TTC549 (cell line): Measurements from ENCODE around the gene SLCO2A1.

Experiments
- FAIRE-seq: peaks from 2 replicates; lab custom pipeline; 2012; peaks lifted over from hg19 to GRCh38; lab: Jason Lieb, UNC

SLCO2A1 gene

DNA sequence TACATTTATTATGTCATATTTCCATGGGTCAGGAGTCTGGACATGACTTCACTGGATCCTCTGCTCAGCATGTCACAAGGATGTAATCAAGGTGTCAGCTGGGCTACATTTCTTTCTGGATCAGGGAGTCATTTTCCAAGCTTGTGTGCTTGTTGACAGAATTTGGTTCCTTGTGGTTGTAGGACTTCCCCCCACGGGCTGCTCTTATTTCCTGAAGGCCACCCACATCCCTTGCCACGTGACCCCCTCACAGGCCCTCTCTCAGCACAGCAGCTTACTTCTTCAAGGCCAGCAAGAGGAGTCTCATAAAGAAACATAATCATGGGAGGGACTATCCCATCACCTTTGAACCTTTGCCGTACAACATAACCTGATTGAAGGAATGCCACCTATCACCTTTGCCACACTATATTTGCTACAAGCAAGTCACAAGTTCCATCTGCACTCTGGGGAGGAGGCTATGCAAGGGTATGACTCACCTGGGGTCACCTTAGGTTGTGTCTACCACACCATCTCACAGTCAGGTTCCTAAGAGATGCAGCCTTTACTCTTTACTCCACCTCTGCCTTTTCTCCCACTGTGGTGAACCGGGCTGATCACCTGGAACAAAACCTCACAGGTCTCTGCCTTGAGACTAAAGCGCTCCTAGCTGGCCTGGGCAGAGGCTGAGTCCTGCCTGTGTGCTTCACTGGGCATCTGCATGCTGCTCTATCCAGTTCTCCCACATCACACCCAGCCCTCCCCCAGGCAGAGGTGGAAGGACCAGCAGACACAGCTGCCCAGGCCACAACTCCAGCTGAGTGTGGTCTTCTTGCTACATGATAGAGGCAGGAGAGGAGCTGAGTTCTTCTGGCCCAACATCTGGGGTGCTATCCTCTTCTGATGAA is 147.5 kb downstream of the SLCO2A1 start:
- no peak for FAIRE-seq

- FAIRE-seq: no peak
Observed at GRCh38 chr3:133881492-133881891, 148.2 kb downstream of the SLCO2A1 start.

DNA sequence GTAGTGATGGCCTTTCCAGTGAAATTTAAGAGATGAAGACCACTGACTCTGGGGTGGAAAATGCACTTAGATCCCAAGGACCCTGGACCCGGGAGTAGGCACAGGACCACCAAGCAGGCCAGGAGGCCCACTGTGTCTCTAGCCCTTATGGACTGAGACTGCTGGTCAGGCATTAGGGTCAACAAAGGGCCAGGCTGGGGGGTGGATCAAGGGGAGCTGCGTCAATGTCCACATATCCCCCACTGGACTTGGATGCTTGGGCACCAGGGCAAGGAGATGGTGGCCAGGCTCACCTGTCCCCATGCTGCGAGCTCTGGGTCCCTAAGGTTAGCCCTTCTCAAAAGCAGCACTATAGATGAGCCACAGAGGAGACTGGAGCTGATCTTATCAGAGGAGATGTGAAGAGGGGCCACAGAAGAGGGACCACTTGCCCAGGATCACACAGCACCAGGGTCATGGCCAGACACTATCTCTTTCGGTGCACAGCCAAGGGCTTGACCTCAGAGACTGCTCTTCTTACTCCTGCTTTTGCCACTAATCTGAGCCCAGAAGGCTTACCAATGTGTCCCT is 148.8 kb downstream of the SLCO2A1 start:
- FAIRE-seq: no peak

- FAIRE-seq: no peak
Observed at GRCh38 chr3:133880287-133880686, 149.4 kb downstream of the SLCO2A1 start.

- no peak for FAIRE-seq
Observed at GRCh38 chr3:133878518-133878917, 151.2 kb downstream of the SLCO2A1 start.
